Airway epithelial cell (primary cell): ENCODE results near the gene MAD2L2. TPM values are rescaled to one million over a fixed set of nuclear protein-coding genes. Genes with fewer than 3 reads are reported as not detected.

Experiments
- total RNA-seq: library from RNA; depleted of rRNA; stranded (reverse); fragments of >200 nt; gene quantifications from 2 replicates; pipeline ENCODE4 v1.2.3, GENCODE V29; 2015

The MAD2L2 gene
- total RNA-seq: 56.6 and 58.2 TPM in 2 replicates

DNA sequence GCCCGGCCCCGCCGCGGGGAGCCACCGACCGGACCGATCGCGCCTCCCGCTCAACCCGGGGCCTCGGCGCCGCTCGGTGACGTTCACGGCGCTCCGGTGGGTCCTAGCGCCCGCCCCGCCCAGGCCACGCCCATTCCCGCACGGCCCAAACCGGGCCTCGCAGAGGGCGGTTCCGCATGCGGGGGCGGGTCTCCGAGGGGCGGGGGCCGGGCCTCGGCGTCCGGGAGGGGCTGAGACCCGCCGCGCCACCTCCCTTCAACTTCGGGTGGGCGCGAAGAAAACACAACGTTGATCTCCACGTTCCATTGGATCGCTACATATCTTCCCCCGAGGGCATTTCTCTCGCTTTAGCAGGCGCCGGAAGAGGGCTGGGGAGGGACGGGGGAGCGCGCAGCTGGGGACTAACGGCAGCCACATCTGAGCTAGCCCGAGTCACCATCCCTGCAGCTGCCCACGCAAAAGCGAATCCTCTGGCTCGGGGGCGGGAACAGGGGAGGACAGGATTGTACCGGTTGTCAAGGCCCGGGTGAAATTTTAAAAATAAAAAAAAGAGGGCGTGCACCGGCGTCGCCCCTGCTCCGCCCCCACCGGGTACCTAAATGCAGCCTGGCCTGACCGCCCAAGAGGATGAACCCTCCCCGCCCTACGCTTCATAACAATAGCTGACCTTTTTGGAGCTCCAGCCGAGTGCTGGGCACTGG lies at the start of gene MAD2L2:
TSS of gene MAD2L2 (minus strand) at position 78 of the 701 bp plus-strand sequence. CDS start 547 bp downstream, outside the sequence.

DNA sequence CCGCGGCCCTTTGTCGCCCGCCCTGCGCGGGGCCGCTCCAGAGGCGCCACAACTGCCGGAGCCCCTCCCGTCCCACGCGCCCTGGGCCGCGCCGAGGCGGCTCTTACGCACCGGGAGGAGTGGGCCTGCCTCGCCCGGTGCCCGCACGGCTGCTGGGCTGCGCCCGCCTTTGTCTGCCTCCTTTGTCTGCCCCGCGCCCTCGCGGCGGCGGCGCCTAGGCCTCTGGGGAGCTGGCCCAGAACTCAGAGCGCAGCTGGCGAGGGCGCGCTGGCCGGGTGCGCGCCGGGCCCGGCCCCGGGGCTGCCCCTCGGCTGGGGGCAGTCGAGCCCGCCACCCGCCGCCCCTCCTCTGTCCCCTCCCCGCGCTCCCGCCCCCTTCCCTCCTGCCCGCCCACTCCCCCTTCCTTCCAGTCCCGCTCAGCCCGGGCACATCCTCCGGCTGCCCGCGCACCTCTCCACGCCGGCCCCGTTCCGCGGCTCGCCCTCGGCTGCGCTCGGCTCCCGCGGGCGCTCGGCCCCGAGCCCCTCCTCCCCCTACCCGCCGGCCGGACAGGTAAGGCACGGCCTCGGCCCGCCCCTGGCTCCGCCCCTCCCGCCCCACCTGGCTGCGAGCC lies 10.5 kb upstream of the MAD2L2 start, which contains the start of gene DRAXIN:
TSS of gene DRAXIN (plus strand) at position 409 of the 613 bp plus-strand sequence. CDS start 14,549 bp downstream, outside the sequence.

DNA sequence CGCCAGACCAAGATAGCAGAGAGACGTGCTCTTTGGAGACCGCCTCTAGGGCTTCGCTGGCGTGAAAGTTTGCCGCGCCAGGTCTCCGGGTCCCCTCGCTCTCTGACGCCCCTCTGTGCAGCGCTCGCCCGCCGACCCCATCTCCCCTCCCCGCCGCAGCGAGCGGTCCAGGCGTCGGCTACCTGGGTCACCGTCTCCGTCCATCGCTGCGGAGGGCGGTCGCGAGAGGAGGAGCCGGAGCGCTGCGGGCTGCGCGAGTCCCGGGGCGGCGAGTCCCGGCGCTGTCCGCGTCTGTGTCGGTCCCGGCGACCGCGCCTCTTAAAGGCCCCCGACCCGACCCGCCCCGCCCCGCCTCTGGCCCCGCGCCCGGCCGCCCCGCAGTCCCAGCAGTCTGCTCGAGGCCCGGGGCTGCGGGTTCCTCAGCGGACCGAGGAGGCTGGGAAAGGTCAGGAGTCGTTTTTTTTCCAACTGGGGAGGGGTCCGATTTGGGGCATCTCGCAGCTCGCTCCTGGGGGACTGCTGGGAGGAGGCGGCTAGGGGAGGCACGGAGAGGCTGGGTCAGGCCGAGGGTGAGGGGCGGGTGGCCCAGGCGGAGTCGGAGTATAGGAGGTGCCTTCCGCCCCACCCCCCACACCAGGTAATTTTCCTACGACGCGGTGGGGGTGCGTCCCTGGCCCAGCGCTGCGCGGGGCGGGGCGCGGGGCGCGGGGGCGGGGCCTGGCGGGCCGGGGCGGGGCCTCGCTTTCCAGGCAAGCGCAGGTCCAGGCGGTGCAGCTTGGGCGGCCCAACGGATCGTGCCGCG lies 26.6 kb downstream of the MAD2L2 start, which contains the start of the genes FBXO2 and FBXO44:
TSS of gene FBXO2 (minus strand) at position 293 of the 802 bp plus-strand sequence. CDS start at position 204, 89 bp downstream.
TSS of gene FBXO44 (plus strand) at position 741 of the 802 bp plus-strand sequence. CDS start 959 bp downstream, outside the sequence.

Other genes starting within 250 kb of the MAD2L2 start
- 0.37 and 0.71 TPM in 2 replicates for gene DISP3, start 202.0 kb downstream of the MAD2L2 start, total RNA-seq
- 21.9 and 37.3 TPM in 2 replicates for gene FBXO2, start 26.7 kb downstream of the MAD2L2 start, total RNA-seq
- 12.0 and 14.7 TPM in 2 replicates for gene FBXO44, start 26.3 kb downstream of the MAD2L2 start, total RNA-seq
- 14.3 and 15.3 TPM in 2 replicates for gene FBXO6, start 16.9 kb downstream of the MAD2L2 start, total RNA-seq
- gene DRAXIN, start 10.6 kb upstream of the MAD2L2 start, total RNA-seq: 0.07 TPM in 1 of 2 replicates, not detected in the other
- gene AGTRAP, start 55.0 kb upstream of the MAD2L2 start, total RNA-seq: 89.7 and 119 TPM in 2 replicates
- gene C1orf167, start 81.0 kb upstream of the MAD2L2 start, total RNA-seq: not detected in 2 replicates
- 10.2 and 13.8 TPM in 2 replicates for gene MTHFR, start 124.8 kb upstream of the MAD2L2 start, total RNA-seq
- gene CLCN6, start 125.0 kb upstream of the MAD2L2 start, total RNA-seq: 4.4 and 7.1 TPM in 2 replicates
- not detected in 2 replicates for gene NPPA, start 166.6 kb upstream of the MAD2L2 start, total RNA-seq
- gene NPPB, start 177.8 kb upstream of the MAD2L2 start, total RNA-seq: not detected in 2 replicates
- gene KIAA2013, start 245.3 kb upstream of the MAD2L2 start, total RNA-seq: 98.9 and 107 TPM in 2 replicates